GM18873 (cell line): ENCODE results near the gene MRGPRD.

Source experiments
- ATAC-seq: cut with Tn5 transposase; IDR thresholded peaks from one replicate; pipeline ENCODE4 v1.9.1; 2021; ENCODE audit warnings: mild to moderate bottlenecking, moderate library complexity, moderate number of reproducible peaks; ENCODE audit not compliant: unreplicated experiment, low FRiP score

MRGPRD gene

DNA sequence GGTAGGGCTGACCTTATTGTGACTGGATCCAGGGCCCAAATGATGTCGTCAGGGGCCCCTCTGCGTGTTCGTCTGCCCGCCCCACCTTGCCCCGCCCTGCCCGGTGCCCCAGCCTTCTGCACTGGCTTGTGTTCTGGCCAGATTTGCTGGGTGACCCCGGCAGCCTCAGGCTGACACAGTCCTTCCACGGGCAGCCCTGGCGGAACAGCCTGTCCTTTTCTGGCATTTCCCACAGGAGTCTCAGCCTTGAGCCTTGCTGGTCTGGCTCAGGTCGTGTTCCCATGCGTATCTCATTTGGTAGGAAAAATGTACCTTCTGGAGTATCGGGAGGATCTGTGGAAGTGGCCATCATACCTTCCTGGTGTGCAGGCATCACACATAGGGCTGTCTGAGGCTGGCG lies 46.1 kb downstream of the MRGPRD start:
- ATAC-seq = no peak

DNA sequence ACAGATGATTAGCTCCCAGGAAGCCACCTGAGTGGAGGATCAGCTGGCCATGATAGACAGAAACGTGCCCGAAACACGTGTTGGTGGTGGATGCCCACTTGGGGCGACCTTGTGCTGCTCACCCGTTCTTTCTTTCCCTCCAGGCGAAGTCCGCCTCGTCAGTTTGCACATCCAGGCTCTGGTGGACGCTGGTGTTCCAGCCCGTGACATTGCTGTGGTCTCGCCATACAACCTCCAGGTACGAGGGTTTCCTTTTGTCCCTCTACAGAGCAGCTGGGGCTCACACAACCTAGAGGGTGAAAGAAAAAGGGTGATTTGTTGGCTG lies 46.5 kb downstream of the MRGPRD start:
- ATAC-seq = no peak

DNA sequence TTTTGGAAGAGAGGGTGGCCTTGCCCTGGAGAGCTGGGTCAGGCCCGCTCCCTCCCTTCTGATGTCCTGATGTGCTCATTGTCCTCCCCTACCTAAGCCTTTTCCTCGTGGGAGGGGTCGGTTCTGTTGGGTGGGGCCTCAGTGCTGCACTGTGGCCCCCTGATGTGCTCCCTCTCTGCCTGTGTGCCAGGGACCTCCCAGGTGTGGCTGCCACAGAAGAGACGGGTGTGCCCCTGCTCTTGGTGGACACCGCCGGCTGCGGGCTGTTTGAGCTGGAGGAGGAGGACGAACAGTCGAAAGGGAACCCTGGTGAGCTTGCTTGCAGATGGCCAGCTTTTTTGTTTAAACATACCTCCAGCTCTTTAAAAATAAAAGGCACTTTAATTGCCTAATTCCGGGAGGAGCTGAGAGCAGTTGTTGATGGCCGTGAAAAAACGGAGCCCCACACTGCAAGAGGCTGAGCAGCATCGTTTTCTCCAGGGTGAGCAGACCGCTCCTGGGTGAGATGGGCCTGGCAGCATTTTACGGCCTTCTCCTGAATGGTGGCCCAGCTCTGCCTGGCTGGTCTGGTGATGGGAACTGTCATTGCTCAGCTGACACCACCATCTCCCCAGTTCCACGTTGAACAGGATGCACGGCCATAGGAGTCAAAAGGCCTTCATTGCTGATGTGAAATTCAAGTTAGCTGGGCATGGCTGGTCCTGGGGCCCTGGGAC lies 47.0 kb downstream of the MRGPRD start:
- ATAC-seq = no peak

DNA sequence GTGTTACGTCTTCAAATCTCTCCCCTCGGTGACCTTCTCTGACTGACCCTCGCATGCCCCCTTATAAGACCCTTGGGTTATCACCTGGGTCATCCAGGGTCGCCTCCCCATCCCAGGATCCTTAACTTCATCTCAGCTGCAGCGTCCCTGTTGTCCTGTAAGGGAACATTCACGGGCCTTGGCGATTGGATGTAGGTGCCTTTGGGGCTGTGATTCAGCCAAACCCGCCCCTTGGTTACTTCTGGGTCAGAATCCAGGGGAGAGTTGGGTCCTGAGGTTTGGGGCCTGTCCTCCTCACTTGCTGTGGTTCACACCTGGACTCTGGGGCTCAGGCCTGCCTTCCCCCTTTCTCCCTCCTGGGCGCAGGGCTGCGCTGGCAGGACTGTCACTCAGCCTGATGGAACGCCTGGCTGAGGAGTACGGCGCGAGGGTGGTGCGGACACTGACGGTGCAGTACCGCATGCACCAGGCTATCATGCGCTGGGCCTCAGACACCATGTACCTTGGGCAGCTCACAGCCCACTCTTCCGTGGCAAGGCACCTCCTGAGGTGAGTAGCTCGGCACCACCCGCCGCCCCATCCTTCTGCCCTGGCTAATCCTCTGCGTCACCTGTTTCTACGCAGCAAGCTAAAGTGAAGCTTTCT lies 47.7 kb downstream of the MRGPRD start:
- no peak for ATAC-seq

DNA sequence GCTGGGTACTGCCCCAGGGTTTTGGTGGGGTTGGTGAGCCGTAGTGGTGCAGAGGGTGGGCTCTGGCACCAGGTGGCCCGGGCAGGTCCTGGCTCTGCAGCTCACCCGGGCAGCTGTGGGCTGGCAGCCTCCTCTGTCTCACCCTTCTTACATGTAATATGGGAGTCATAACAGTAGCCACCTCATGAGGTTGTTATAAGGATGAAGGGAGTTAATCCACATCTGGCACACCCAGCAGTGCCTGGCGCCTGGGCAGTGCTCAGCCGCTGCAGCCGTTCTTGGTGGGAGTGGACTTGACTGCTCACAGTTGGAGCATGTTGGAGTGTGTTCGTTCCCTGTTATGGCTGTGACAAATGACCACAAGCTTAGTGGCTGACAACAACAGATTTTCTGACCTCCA lies 48.4 kb downstream of the MRGPRD start:
- ATAC-seq = no peak

DNA sequence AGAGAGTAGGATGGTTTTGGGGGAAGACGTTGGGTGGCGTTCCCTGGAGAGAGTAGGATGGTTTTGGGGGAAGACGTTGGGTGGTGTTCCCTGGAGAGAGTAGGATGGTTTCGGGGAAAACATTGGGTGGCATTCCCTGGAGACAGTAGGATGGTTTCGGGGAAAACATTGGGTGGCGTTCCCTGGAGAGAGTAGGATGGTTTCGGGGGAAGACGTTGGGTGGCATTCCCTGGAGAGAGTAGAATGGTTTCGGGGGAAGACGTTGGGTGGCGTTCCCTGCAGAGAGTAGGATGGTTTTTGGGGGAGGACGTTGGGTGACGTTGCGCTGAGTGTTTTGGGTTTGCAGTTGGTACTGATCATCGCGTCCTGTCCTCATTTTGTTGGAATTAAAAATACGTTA lies 48.9 kb downstream of the MRGPRD start:
- no peak for ATAC-seq

DNA sequence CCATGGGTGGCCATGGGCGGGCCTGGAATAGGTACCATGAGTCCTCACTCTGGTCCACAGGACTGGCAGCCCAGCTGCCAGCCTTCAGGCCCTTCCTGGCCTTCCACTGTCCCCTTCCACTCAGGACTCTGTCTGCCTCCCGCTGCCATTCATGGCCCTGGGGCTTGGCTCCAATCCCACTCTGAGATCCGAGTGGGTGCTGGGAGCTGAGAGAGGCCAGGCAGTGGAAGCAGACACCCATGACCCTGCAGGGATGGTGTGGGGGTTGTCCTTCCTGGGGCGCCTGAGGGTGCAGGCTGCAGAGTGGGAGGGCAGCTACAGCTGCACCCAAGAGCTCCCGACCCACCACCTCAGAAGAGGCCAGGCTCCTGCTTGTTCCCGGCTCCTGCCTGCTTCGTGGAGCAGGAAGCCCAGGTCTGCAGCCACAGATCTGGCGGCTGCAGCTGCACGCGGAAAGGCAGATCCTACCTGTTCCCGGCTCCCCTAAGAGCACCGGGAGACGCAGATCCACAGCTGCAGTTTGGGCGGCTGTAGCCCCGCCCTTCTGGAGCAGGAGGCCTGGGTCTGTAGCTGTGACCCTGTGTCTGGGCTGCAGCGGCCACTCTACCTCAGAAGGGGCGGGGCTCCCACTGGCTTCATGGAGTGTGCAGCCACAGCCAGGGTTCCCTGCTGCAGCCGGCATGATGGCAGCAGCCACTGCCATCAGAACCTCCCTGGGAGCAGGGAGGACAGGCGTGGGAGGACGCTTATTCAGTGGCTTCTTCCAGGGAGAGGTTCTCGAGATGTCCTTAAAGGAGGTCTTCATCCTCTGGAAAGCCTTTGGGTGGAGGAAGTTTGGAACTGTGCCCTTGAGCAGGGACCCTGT lies 49.6 kb downstream of the MRGPRD start:
- no peak for ATAC-seq
